Stimulated activated CD4-positive, alpha-beta T cell treated with anti-CD3 and anti-CD28 coated beads, Interleukin-1b, Interleukin-23, amount 100 ng/mL, for 48 hours (primary cell): Measurements from ENCODE around the gene LYZL1.
"Not testable (repeated sequence)": the region's sequence is repeated elsewhere in the genome, so short reads cannot be mapped to it uniquely, and the experiment has no call there.

ENCODE experiments used
- DNase-seq: peaks from one replicate; pipeline ENCODE4 v3.0.0-alpha.2; 2020

Gene LYZL1

GRCh38 chr10:29337526-29337925 lies 48.7 kb downstream of the LYZL1 start:
- not testable (repeated sequence) for DNase-seq

DNA sequence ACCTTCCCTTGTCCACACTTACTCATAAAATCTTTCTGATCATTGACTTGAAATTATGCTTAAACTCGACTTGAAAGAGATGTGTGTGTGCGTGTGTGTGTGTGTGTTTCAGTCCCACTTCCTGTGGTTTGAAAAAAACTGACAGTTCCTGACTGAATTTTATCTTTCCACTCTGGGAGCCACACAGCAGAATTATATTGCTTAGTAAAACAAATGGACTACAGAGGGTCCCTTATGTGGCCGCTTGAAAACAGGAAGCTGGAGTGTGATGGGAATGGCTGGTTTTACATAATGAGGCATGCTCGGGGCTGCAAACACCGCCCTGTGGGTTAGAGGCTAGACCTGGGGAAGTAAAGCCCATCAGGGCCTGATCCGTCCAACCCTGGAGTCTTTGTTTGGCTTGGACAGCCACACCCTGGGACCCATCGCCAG lies 54.8 kb downstream of the LYZL1 start:
- no peak for DNase-seq

- DNase-seq = no peak
Observed at GRCh38 chr10:29344073-29344820, 55.4 kb downstream of the LYZL1 start.

- no peak for DNase-seq
Observed at GRCh38 chr10:29345144-29345909, 56.5 kb downstream of the LYZL1 start.

GRCh38 chr10:29345910-29346209 lies 57.0 kb downstream of the LYZL1 start:
- DNase-seq = no peak

DNA sequence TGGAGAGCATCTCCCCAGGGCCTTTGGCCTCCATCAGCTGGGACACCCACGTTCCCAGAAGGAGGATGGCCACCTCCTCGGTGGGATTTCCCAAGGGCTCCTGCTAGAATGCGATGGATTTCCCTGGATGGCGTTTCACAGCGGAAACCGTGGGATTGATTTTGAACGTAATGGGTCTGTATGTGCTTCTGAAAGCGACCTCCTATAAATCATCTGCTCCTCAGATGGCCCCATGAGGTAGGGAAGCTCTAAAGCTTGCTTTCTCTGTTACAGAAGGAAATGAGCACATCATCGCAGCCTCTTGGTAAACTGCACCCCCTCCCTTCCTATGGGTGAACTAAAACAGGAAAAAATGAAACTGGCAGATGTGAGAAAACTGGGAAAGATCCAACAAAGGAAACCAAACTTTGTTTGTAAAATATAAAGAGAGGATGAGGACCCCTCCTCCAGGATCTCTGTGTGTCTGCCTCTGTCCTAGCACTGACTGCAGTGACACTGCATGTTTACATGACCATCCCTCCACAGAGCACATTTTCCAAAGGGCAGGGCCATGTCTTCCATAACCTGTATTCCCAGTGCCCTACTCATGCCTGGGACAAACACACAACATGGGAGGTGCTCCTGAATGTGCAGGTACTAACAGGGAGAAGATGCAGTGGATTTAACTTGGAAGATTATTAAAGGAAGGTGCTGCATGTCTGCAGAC lies 57.6 kb downstream of the LYZL1 start:
- no peak for DNase-seq

DNA sequence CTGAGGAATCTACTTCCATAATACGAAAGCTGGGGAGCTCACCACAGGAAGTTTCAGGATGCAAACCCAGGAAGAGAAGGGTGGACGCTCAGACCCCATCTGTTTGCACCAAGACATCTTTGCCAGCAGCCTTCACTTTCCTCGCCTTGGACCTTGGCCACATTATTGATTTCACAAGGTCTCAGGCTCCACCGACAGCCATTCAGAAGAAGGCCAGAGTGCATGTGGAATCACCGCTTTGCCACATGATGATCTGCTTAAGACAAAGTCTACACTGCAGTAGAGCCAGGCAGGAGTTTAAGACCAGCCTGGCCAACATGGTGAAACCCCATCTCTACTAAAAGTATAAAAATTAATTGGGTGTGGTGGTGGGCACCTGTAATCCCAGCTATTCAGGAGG lies 60.0 kb downstream of the LYZL1 start:
- DNase-seq = no peak

GRCh38 chr10:29353305-29353704 lies 64.4 kb downstream of the LYZL1 start:
- no peak for DNase-seq

GRCh38 chr10:29353887-29354561 lies 65.2 kb downstream of the LYZL1 start:
- no peak for DNase-seq

DNA sequence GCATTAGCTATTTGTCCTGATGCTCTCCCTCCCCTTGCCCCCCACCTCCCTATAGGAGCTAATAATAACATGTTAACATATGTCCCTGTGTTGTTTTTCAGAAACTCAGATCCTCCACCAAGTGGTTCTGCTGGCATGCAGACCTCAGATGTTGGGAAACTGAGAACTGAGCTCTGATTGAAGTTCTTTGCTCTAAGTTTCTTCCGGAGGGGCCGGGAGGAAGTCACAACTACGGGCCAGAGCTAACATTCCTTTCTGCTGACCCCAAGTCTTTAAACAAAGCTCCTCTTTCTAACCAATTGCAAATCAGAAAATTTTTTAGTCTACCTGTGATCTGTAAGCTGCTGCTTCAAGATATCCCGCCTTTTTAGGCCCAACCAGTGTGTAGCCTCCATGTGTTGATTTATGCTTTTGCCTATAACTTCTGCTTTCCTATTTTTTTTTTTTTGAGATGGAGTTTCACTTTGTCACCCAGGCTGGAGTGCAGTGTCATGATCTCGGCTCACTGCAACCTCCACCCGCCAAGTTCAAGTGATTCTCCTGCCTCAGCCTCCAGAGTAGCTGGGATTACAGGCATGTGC lies 66.6 kb downstream of the LYZL1 start:
- DNase-seq = no peak

DNA sequence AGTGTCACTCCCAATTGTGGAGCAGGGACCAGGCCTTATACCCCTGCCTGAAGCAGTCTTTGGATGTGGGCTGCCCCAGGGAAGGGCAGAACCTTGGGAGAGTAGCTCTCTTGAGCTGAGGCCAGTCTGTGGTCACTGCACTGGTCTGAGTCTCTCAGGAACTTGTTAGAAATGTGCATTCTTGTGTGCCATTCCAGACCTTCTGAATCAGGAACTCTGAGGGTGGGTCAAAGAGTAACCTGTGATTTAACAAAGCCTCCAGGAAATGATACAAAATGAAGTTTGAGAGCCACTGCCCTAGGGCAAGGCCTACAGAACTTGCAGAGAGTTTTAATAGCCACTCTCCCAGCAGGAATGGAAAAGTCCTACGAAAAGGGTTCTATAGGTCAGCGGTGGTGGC lies 68.1 kb downstream of the LYZL1 start:
- DNase-seq = no peak

DNA sequence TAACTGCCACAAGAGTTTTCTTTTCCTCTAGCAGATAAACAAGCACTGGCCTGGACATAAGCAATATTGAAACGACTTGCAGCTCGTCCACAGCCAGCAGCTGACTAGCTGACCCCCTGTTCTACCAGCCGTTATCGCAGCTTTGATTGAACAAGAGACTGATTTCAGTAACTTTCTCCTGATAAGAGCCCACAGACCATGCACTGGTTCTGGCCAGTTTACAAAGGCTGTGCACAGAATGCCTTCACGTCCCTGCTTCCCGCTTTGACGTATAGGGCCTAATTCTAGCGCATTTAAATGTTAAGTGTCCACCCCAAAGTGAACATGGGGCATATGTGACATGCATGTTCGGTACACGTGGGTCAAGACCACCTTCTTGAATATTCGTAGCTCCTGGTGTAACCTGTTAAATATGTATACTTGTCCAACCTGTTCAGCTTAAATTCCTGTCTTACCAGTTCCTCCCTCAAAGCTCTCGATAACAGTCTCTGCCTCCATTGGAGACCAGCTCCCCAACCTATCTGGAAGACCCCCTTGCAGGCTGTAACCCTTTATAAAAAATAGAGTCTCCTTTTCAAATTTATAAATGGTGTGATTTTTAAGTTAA lies 69.2 kb downstream of the LYZL1 start:
- DNase-seq = no peak

GRCh38 chr10:29360215-29360853 lies 71.5 kb downstream of the LYZL1 start:
- DNase-seq = not testable (repeated sequence)
